Forelimb muscle (tissue), 1 donor: ENCODE data around the gene CTXND1. TPM values are rescaled to one million over a fixed set of nuclear protein-coding genes. Genes with fewer than 3 reads are reported as not detected.

Source experiments
- DNase-seq: peaks from one replicate; pipeline ENCODE4 v3.0.0-alpha.2; 2013; ENCODE audit warnings: low read depth
- polyA plus RNA-seq: library from polyadenylated mRNA; unstranded; fragments of 120-200 nt; gene quantifications from one replicate; pipeline ENCODE4 v1.2.1, GENCODE V29; 2013; ENCODE audit not compliant: insufficient read length

Gene CTXND1
- polyA plus RNA-seq, 1 donor, result 0.90 TPM

DNA sequence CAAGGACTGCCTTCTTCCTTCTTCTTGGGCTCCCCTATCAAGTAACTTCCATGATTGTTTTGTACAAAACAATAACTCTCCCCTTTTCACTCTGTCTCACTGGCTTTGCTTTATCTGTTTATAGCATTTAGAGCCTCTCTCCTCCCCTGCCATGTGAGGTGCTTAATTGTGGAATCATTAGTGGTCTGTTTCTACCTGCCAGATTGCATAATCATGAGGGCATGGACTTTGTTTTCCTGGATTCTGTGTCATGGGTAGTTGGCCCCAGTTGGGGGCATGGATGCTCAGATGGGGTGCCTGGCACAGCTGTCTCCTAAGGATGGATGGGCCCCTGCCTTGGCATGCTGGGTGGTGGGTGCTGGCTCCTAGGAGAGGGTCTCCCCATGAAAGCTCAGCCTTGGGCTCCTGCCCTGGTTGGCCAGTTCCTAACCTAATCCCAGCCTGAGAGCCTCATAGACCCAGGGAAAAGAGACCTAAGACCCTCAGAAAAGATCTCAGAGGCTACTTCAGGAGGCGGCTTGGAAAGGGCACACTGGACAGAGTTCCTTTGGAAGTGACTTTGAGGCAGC lies 8.0 kb upstream of the CTXND1 start:
- no peak for DNase-seq

DNA sequence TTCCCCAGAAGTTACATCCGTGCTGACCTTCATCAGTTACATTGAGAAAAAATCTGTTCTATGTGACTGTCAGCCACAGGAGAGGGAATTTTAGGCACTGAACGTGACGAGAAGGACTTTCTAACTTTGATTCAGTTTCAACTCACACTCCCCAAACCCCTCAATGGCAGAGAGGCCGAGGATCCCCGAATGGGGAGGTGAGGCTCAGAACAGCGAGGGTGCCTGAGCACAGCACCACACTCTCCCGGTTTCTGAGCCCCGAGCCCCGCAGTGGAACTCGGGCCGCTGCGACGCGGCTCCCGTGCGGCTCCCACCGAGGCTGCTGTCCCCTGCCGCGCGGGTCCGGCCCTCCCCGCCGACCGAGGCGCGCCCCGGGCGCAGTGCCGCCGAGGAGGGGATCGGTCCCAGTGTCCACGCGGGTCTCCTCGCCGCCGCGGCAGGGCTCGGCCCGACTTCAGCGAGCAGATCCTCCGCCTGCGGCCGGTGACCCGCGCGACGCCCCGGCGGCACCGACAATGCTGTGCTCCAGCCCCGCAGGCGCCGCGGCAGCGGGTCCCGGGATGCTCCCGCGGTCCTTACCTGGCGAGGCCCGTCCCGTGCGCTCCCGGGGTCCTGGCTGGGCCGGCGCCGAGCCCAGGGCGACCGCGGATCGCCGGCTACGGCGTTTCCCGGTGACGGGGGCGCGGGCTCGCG lies 439 bp downstream of the CTXND1 start:
- DNase-seq, result no peak

DNA sequence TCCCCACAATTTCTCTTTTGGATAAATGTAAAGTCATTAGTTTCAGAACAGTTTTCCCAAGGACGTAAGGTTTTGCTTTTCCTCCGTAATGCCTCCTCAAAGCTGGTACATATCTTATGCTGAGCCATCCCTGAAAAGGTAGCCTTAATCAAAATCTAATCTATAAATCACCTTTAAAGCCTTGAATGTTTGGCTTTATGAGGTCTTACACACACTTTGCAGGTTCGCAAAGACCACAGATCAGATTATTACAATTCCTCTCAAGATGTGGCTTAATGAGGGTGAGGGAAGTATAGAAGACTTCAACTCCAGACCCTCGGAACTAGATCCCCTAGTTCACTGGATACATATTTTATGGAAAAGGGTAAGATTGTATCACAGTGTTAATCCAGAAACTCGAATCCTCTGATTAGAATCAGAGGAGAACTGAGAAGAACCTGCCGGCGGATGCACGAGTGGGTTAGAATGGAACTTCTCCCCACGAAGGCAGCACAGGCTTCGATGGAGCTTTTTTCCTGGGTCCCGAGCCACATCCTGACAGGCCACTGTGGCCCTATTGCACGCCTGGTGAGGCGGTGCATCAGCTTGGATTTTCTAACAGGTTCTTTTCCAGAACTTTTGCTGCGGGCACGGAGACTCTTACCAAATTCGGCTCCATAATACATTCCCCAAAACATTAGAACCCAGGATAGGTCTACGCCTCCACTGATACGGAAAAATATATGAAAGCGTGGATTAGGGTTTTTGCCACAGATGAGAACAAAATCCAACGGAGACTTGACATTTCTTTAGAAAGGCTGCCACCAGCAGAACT lies 1.2 kb downstream of the CTXND1 start:
- DNase-seq, result no peak

DNA sequence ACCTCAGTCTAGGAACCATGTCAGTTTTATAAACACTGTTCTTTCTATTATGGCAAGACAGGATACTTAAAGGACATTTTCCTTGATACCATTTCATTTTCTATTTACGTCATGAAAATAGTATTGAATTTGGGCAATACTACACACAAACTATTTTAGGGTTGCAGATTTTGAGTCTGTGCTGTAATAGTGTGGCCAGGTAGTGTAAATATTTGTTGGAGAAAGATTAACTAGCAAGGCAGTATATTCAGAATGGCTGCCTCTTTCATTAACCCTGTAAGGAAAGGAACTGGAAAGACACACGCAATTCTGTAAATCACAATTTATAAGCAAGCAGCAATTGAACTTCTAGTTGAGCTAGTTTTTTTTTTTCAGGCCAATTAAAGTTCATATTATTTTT lies 2.0 kb downstream of the CTXND1 start:
- no peak for DNase-seq

DNA sequence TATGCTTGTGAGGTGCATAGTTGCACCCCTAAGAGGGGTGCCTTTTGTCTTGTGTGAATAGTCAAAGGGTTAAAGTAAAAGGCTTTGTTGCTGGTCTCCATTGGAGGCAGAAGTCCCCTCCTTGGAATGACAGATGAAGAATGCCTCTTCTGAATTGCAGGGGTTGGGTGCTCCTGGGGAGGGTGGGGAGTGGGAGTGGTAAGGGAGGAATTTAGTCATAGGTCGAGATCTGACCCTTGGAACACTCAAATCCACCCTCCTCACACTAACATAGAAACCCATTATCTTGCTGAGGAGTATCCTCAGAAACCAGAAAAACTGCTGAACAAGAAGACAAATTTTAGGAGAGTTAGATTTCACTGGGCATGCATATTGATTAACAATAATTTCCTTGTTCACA lies 4.7 kb downstream of the CTXND1 start:
- DNase-seq, result no peak

DNA sequence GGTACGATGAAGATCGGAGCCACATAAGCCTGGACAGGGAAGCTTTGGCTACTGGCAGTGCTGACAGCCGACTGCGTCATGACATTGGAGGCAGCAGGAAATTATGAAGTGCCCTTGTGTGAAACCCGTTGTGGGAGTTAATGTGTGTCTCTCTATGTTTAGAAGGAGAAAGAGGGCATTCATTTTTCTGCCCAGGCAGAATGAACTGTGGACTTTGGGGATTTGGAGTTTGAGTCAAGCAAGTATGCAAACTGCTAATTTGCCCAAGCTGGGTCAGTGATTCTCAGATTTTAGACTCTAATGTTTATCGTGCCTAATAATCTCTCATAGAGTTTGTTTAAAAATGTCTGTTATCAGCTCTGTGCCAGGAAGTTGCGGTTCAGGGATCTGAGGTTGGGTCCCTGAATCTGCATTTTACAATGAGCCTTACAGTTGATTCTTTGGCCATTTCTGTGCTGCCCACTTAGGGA lies 5.6 kb downstream of the CTXND1 start:
- DNase-seq, result no peak

DNA sequence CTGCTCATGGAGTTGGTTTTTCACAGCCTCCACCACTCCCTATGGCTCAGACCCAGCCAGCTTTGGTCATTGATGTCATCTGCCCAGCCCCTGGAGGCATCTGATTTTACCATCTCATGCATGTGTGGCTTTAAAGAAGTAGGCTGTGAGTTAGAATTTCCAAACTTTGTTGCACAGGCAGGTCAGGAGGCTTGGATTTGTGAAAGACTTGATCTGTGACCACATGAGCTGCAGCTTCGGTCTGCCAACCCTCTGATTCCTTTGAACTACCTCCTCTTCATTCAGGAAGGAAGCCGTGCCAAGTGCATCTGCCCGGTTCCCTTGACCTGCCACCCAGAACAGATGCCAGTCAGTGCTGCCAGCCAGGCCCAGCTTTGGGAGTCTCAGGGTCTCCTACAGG lies 9.2 kb downstream of the CTXND1 start:
- DNase-seq, result no peak

DNA sequence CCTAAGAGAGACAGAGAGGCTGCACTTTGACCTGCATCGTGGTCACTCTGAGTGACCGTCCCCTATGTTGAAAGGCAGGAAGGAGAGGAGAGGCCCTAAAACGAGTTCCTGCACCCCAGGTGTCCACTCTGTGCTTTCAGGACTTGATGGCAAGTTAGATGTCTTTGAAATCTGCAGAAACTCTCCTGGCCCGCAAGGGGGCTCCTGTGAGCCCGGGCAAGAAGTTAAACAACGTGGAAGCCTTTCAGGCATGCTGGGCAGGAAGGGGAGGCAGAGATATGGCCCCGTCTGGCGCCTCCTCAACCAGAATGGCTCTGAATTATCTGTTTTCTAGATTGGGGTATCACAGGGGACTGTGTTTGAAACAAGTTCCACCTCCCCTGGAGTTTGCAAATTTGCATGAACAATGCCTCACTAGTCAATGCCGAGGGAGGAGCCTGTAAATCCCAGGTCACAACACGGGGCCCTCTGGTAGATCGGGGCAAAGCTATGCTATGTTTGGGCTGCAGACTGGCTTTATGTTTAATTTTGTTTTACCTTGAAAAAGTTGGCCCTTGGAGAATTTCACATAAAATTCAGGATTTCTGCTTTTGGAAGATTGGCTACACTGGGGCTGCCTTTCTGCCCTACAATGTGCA lies 9.8 kb downstream of the CTXND1 start:
- no peak for DNase-seq

DNA sequence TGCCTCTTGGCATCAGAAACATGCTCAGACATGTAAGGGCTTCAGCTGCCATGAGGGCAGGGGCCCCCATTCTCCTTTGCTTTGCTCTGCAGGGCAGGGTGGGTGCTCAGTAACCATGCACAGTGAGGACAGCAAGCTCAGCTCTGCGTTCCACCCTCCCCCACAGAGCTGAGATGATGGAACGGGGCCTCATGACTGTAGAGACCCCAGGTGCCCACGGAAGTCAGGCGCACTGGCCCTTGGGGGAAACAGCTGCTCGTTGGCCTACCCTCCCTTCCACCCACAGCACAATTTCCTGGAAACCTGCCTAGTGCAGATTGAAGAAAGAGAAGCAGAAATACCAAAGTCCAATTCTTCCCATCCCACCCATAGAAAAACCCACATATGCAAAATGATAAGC lies 10.5 kb downstream of the CTXND1 start:
- no peak for DNase-seq

DNA sequence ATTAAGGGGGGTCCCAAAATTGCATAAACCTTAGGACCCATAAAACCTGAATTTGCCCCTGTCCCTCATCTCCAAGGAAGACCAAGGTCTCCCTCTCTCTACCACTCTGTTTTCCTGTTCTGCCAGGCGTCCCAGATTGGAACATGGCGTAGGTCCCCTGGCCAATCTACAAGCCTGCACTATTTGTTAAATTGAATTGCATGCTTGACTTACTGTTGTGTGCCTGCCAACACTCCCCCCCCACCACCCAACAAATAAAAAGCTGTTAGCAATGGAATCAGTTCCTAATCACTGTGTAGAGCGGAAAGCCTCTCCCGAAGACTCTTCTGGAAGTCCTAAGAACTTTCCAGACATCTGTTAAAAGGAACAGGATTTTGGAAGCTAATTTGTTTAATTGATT lies 11.7 kb downstream of the CTXND1 start:
- DNase-seq, result no peak

DNA sequence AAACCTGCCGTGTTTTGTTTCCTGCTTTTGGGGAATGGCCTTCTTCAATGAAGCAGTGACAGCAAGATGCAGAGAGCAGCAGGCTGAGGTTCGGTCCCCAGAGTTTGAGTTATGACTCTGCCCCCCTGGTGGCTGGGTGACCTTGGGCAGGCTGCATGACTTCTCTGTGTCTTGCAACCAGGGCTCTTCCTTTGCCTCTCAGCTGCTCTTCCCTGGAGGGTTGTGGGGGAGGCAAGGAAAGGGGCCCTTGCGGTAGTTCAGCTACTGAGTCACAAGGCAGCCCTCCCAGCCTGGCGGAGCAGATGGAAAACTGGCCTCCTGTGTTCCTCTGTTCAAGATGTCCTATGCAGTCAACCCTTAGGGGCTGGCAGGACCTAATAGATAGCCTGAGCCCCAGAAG lies 17.1 kb downstream of the CTXND1 start:
- DNase-seq, result no peak

DNA sequence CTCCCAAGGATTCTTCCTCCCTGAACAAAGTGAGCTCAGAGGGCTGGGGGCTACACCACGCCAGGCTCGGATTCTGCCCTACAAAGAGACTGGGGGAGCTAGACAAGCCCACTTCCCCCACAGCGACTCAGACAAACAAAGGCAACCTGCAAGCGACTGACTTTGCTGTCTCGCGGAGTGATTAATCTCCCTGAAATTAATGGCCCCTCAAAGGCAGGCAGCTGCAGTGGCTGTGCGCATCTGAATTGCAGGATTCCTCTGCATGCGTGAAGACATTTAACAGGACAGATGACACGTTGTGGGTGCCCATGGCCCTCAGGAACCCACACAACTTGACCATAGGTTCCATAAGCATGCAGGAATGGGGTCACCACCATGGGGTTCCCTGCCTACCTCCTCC lies 18.4 kb downstream of the CTXND1 start:
- no peak for DNase-seq

DNA sequence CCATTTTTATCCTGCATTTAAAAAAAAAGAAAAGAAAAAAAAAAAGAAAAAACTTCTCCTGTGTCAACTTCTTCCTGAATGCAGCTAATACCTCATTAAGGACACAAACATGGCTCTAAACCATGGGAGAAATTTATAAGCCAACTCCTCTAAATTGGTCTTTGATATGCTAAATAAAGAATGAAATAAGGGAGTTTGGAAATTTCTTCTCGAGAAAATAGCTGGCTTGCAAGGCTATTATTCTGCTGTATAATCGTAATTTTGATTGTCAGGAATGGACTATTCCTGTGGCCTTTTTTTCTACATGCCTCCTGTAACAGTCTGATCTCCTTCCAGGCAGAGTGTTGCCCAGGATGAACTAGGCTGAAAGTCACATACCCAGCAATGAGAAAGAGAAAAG lies 20.6 kb downstream of the CTXND1 start:
- DNase-seq, result no peak

DNA sequence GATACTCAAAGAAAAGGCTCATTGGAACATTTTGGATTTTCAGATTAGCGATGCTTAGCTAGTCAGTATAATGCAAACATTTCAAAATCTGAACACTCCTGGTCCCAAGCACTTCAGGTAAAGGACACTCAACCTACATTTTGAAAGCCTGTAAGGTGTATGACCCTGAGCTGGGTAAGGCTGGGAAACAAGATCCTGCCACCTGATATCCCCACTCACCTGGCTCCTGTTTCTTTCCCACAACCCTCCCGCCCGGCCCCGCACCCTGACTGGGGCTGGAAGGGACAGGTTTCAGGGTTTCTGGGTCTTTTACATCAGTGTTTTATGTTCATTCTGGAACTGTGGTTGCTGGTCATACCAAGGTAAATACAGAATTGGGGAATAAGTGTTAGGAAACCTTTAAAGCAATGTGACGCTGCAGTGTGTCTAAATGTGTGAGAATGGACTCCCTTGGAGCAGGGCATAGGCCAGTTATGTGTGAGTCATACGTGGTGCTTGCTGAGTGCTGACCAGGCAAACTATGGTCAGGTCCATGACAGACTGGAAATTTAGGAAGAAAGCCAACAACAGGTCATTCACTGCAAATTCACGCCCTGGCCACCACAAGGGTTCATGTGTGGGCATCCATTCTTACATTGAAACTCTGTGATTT lies 22.9 kb downstream of the CTXND1 start:
- no peak for DNase-seq

DNA sequence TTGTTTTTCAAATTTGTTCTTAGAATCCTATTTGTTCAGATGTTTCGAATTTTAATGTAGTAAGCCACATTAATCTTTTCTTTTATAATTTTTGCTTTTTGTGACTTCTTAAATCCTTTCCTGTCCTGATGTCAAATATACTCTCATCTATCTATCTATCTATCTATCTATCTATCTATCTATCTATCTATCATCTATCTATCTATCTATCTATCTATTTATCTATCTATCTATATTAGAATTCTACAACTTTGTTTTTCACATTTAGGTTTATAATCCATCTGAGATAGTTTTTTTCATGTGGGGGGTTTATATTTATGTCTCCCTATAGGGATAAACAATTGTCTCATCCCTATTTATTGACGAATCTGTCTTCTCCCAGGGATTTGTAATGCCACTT lies 32.1 kb downstream of the CTXND1 start:
- no peak for DNase-seq

DNA sequence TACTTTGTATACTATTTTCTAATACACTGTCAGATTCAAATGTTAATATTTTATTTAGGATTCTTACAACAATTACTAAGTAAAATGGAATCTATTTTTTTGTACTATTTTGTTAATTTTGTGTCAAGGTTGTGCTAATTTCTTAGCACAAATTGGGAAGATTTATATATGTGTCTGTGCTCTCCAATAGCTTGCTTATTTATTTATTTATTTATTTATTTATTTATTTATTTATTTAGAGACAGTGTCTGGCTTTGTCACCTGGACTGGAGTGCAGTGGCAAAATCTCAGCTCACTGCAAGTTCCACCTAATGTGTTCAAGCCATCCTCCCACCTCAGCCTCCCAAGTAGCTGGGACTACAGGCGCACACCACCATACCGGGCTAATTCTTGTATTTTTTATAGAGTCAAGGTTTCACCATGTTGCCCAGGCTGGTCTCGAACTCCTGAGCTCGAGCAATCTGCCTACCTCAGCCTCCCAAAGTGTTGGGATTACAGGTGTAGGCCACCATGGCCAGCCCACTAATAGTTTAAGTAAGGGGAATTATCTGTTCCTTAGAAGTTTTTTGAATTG lies 34.6 kb downstream of the CTXND1 start:
- no peak for DNase-seq

DNA sequence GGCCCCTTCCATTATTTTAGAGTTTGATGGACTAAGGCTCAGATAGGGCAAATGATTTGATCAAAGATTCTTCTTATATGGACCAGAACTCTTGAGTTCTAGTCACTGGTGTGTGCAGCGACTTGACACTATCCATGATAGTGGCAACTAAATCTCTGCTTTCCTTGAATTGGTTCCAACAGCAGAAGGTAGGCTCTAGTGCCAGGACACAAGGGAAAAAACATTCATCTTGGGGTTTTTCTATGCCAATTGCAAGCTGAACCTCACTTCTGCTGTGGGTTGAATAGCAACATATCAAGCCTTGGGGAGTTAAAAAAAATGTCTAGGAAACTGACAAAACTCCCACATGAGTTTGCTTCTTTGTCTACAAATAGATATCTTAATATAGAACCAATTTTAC lies 35.1 kb downstream of the CTXND1 start:
- DNase-seq, result no peak

DNA sequence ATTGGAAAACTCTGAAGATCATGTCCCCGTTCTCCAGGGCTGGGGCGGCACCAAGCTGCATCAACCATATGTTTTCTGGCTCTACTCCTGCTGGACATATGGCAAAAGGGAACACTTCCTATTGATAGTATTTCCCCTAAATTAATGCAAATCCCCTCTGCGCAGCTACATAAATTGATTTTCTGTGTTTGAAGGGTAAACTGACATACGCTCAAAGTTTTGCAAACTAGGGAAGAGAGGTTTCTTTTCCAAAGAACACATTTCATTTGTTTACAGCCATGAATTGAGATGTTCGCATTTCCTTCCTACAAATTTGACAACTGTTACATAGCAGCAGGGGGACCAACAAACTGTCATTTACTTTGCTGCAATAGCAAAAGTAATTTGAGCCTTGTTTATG lies 35.9 kb downstream of the CTXND1 start:
- DNase-seq, result no peak

DNA sequence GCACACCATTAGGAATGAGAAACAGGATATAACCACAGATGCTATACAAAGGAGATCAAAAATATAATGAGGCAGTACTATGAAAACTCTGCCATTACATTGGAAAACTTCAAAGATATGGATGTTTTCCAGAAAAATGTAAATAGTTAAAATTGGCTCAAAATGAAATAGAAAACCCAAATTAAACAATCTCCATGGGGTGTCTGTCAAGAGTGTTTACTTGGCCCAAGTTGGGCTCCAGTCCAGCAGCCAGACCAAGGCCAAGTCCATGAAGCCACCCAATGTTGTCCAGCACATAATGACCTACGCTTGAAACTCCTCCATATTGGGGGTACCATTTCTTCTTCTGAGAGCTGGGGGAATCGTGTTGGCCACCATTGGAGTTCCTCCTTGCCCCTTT lies 37.1 kb downstream of the CTXND1 start:
- no peak for DNase-seq

DNA sequence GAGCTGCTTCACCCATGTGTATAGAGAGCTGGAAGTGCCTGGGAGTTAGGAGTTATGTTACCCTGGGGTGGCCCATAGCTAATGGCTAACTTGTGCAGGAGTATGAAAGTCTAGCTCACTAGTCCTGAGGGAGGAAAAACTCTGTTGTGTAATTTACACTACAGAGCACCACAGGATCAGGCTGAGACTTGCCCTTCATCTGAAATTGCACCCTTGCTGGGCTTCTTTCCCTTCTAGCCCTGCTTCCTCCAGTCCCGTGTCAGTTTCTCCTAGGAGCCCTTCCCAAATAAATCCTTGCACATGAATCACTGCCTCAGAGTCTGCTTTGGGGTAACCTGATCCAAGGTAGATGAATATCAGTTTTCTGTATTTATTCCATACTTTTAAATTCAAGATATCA lies 40.0 kb downstream of the CTXND1 start:
- DNase-seq, result no peak
